KMS-11 (cell line): ENCODE measurements around the gene SLFN12.

ENCODE experiments used
- H2AFZ ChIP-seq: fragments of 200-600 bp; sonication (generic); 2 replicates; pipeline ENCODE4 v1.6.1; 2016; ENCODE audit warnings: antibody characterized with exemption, mixed run types, low read depth
- H3K27ac ChIP-seq: fragments of 200-600 bp; sonication (generic); 2 replicates; pipeline ENCODE4 v1.6.1; 2016; ENCODE audit warnings: mild to moderate bottlenecking, mixed run types
- H3K27me3 ChIP-seq: fragments of 200-600 bp; sonication (generic); 2 replicates; pipeline ENCODE4 v1.6.1; 2017; ENCODE audit warnings: mild to moderate bottlenecking, low read depth, mixed run types, moderate library complexity; ENCODE audit not compliant: insufficient read depth
- H3K36me3 ChIP-seq: fragments of 200-600 bp; sonication (generic); 2 replicates; pipeline ENCODE4 v1.6.1; 2017; ENCODE audit warnings: mild to moderate bottlenecking, mixed run types; ENCODE audit not compliant: insufficient read depth
- H3K4me1 ChIP-seq: fragments of 200-600 bp; sonication (generic); 2 replicates; pipeline ENCODE4 v1.6.1; 2016; ENCODE audit warnings: mild to moderate bottlenecking, low read depth, mixed run types; ENCODE audit not compliant: poor library complexity, severe bottlenecking
- H3K4me2 ChIP-seq: fragments of 200-600 bp; sonication (generic); 2 replicates; pipeline ENCODE4 v1.7.0; 2016; ENCODE audit warnings: mild to moderate bottlenecking, mixed run types
- H3K4me3 ChIP-seq: fragments of 200-600 bp; sonication (generic); IDR thresholded peaks from 2 replicates; pipeline ENCODE4 v1.6.1; 2017; ENCODE audit warnings: low read depth, low read length, mixed read lengths; ENCODE audit not compliant: insufficient read depth
- H3K79me2 ChIP-seq: fragments of 200-600 bp; sonication (generic); 2 replicates; pipeline ENCODE4 v1.6.1; 2016; ENCODE audit warnings: low read depth, mixed run types; ENCODE audit not compliant: insufficient read depth
- H3K9ac ChIP-seq: fragments of 200-600 bp; sonication (generic); 2 replicates; pipeline ENCODE4 v1.6.1; 2016; ENCODE audit warnings: mild to moderate bottlenecking, mixed run types
- H4K20me1 ChIP-seq: fragments of 200-600 bp; sonication (generic); 2 replicates; pipeline ENCODE4 v1.6.1; 2016; ENCODE audit warnings: mild to moderate bottlenecking, mixed run types; ENCODE audit not compliant: insufficient read depth
- TF ChIP-seq, protein P1 (sequence below): fragments of 200-600 bp; sonication (generic); conservative IDR thresholded peaks from 2 replicates; pipeline ENCODE4 v1.6.1; 2017; ENCODE audit warnings: low read depth, mild to moderate bottlenecking, antibody characterized with exemption, low read length, moderate library complexity, mixed read lengths

The SLFN12 gene

DNA sequence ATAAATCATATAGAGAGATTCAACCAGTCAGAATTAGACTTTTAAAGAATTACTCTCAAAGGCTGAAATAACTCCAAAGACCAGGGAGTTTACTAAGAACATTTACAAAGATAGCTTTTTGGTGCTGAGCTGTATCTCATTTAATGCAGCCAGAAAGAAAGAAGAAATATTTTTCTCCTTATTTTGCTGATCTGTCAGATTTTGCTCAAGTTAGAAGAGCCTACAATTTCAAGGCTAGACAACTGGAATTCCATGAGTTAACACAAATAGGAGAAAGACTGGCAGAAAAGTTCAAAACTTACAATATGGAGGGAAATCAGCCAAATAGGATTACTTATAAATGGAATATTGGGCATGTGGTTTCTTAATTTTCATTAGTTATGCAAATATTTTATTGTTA is 6.1 kb upstream of the SLFN12 start:
- Histone ChIP-seq H3K4me1 (no peaks in the 10 kb centered on the region), H2AFZ (no peak overlapping the region), H3K4me3 (no peak overlapping the region), H3K36me3 (no peaks in the 10 kb centered on the region), H3K79me2 (no peaks in the 10 kb centered on the region), H3K27ac (no peak overlapping the region), H4K20me1 (no peaks in the 10 kb centered on the region), H3K9ac (no peak overlapping the region), H3K4me2 (no peak overlapping the region), H3K27me3 (no peaks in the 10 kb centered on the region)
- TF ChIP-seq, protein P1, sequence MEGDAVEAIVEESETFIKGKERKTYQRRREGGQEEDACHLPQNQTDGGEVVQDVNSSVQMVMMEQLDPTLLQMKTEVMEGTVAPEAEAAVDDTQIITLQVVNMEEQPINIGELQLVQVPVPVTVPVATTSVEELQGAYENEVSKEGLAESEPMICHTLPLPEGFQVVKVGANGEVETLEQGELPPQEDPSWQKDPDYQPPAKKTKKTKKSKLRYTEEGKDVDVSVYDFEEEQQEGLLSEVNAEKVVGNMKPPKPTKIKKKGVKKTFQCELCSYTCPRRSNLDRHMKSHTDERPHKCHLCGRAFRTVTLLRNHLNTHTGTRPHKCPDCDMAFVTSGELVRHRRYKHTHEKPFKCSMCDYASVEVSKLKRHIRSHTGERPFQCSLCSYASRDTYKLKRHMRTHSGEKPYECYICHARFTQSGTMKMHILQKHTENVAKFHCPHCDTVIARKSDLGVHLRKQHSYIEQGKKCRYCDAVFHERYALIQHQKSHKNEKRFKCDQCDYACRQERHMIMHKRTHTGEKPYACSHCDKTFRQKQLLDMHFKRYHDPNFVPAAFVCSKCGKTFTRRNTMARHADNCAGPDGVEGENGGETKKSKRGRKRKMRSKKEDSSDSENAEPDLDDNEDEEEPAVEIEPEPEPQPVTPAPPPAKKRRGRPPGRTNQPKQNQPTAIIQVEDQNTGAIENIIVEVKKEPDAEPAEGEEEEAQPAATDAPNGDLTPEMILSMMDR = no peak

DNA sequence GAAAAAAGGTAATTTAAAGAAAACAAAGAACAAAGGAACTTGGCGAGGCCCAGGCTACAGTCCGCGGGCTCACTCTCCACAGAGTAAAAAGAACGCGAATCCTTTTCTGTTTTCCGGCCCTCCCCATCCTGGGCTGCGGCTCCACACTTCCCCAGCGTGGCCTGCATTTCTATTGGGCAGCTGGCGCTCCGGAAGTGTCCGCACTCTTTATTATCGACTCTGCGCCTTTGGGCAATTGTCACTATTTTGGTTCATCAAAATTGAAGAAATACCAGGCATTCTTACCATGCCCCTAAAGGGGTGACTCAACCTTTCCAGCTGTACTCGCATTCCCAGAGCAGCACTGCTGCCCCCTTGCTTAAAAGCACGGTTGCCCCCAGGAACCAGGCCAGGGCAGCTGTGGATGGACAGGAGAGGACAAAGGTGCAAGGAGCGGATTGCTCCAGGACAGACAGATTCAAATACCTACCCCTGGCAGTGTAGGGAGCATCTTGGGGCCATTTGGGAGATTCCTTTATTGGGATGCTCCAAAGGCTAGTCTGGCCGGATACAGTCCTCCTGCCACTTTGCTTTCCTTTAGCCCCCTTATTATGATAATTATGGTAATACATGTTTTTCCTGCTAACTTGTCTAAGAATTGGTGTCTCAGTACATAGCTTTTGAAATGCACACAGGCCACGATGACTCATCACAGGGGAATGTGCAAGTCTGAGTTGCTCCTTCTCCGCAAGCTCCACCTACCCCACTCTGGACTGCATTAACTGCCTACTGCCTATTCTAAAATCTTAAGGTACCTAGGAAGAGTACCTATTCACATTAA is 985 bp upstream of the SLFN12 start:
- Histone ChIP-seq H3K9ac (peak overlapping the region; percentile 32; the same call in 1 of the 2 replicates), H3K4me1 (no peaks in the 10 kb centered on the region), H3K79me2 (no peaks in the 10 kb centered on the region), H3K27me3 (no peaks in the 10 kb centered on the region), H3K4me3 (no peak overlapping the region), H3K36me3 (no peaks in the 10 kb centered on the region), H2AFZ (peak overlapping the region; percentile 43; the same call in 1 of the 2 replicates), H4K20me1 (no peaks in the 10 kb centered on the region), H3K4me2 (peak overlapping the region; percentile 43; the same call in 1 of the 2 replicates), H3K27ac (peak overlapping the region; percentile 62)
- TF ChIP-seq, protein P1 = no peak

DNA sequence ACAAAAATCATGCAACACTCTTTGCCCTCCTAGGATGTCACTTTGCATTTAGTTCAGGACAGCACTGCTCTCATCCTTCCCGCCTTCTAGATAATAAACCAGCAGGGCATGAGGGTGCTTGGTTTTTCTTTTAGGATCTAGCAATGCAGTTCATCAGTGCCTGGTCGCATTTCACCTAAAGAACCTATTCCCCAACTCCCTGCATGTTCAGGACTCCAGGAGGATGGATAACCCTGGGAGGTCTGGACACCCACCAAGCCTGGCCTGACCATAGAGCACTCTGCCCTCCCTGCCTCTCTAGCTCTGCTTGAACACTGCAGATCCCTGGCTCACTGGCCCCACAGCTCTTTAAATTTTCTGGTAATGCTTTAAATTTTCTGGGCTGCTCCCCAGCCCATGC is 2.6 kb downstream of the SLFN12 start:
- Histone ChIP-seq H3K4me1 (no peaks in the 10 kb centered on the region), H3K9ac (no peak overlapping the region), H3K79me2 (no peaks in the 10 kb centered on the region), H4K20me1 (no peaks in the 10 kb centered on the region), H3K27ac (no peak overlapping the region), H3K27me3 (no peaks in the 10 kb centered on the region), H3K36me3 (no peaks in the 10 kb centered on the region), H3K4me3 (no peak overlapping the region), H3K4me2 (no peak overlapping the region), H2AFZ (no peak overlapping the region)
- TF ChIP-seq, protein P1 = no peak

DNA sequence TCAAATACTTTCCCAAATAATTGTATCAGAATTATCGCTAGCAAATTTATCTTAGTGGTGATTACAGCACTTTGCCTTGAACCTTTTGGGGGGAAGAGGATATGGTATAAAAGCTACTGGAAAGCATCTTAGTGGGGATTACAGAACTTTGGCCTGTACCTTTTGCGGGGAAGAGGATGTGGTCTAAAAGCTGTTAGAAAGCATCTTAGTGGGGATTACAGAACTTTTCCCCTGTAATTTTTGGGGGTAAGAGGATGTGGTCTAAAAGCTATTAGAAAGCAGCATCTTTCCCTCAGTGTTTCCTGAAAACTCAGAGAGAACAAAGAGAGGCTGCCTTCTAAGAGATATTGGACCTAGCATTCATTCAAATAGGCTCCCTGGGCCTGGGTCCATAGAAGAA is 4.1 kb downstream of the SLFN12 start:
- Histone ChIP-seq H3K79me2 (no peaks in the 10 kb centered on the region), H3K9ac (no peak overlapping the region), H3K27ac (no peak overlapping the region), H2AFZ (no peak overlapping the region), H3K27me3 (no peaks in the 10 kb centered on the region), H3K4me2 (no peak overlapping the region), H3K4me3 (no peak overlapping the region), H3K4me1 (no peaks in the 10 kb centered on the region), H4K20me1 (no peaks in the 10 kb centered on the region), H3K36me3 (no peaks in the 10 kb centered on the region)
- TF ChIP-seq, protein P1 = no peak
